Nephron (organoid): ENCODE results near the gene TMED6.

ENCODE experiments used
- H3K27ac Mint-ChIP-seq, 3 experiments: 2 replicates each; pipeline ENCODE4 v1.8.0; 2020; ENCODE audit warnings: mixed read lengths in 3 of 3, mild to moderate bottlenecking in 2 of 3, moderate library complexity in 1 of 3
- H3K27me3 Mint-ChIP-seq: 2 replicates; pipeline ENCODE4 v1.8.0; 2021; ENCODE audit warnings: low read depth, mild to moderate bottlenecking, moderate library complexity, mixed read lengths
- H3K36me3 Mint-ChIP-seq: 2 replicates; pipeline ENCODE4 v1.8.0; 2020; ENCODE audit warnings: low read depth, mixed read lengths
- H3K4me1 Mint-ChIP-seq: 2 replicates; pipeline ENCODE4 v1.8.0; 2020; ENCODE audit warnings: mixed read lengths
- H3K4me3 Mint-ChIP-seq, 3 experiments: 2 replicates each; pipeline ENCODE4 v1.8.0; 2020; ENCODE audit warnings: mild to moderate bottlenecking in 3 of 3, mixed read lengths in 3 of 3, moderate library complexity in 2 of 3
- H3K9me3 Mint-ChIP-seq: 2 replicates; pipeline ENCODE4 v1.8.0; 2020; ENCODE audit warnings: mixed read lengths
- CTCF ChIP-seq, 3 experiments: fragments of 200-600 bp; sonication (generic); IDR thresholded peaks; one replicate each; pipeline ENCODE4 v1.5.0; 2021; ENCODE audit warnings: antibody characterized with exemption in 3 of 3; ENCODE audit not compliant: unreplicated experiment in 3 of 3

TMED6 gene

GRCh38 chr16:69294051-69294450, 57.5 kb downstream of the TMED6 start:
- Mint-ChIP-seq H3K4me1 (no peaks in the 10 kb centered on the region), H3K27ac (no peak overlapping the region), H3K36me3 (peaks cover 12% of the 10 kb centered on the region), H3K9me3 (no peaks in the 10 kb centered on the region), H3K27me3 (no peaks in the 10 kb centered on the region), H3K4me3 (no peak overlapping the region)
- TF ChIP-seq CTCF (IDR thresholded peaks at IDR 0.05; ENCODE audit: unreplicated experiment in 3 of 3), result no peak

- no peaks in the 10 kb centered on the region for H3K9me3 Mint-ChIP-seq
- H3K4me1 Mint-ChIP-seq, result no peaks in the 10 kb centered on the region
- no peaks in the 10 kb centered on the region for H3K27me3 Mint-ChIP-seq
- H3K27ac Mint-ChIP-seq, result no peak overlapping the region
- TF ChIP-seq CTCF (IDR thresholded peaks at IDR 0.05; ENCODE audit: unreplicated experiment in 3 of 3), result no peak
- H3K4me3 Mint-ChIP-seq, result no peak overlapping the region
- H3K36me3 Mint-ChIP-seq, result peaks cover 9% of the 10 kb centered on the region
These were observed 58.2 kb downstream of the TMED6 start for GRCh38 chr16:69293401-69293800.
